UCSD-AML1 (cell line): ENCODE measurements around the gene BMP8A.
"Not testable (repeated sequence)": the region's sequence is repeated elsewhere in the genome, so short reads cannot be mapped to it uniquely, and the experiment has no call there.

ENCODE experiments used
- DNase-seq: peaks from one replicate; lab custom pipeline; 2025; ENCODE audit not compliant: unreplicated experiment; lab: John Stamatoyannopoulos, UW

The BMP8A gene

GRCh38 chr1:39481289-39481688, 10.1 kb upstream of the BMP8A start:
- no peak for DNase-seq

GRCh38 chr1:39483276-39483675, 8.2 kb upstream of the BMP8A start:
- no peak for DNase-seq

GRCh38 chr1:39484564-39484963, 6.9 kb upstream of the BMP8A start:
- DNase-seq = no peak

- DNase-seq = no peak
Observed at GRCh38 chr1:39485046-39485803, 6.2 kb upstream of the BMP8A start.

GRCh38 chr1:39488012-39488545, 3.4 kb upstream of the BMP8A start:
- no peak for DNase-seq

GRCh38 chr1:39488793-39489566, 2.5 kb upstream of the BMP8A start:
- no peak for DNase-seq

GRCh38 chr1:39489567-39490239, 1.7 kb upstream of the BMP8A start:
- no peak for DNase-seq

GRCh38 chr1:39490596-39491145, 765 bp upstream of the BMP8A start:
- DNase-seq = no peak

GRCh38 chr1:39492118-39493042, 944 bp downstream of the BMP8A start:
- not testable (repeated sequence) for DNase-seq

- not testable (repeated sequence) for DNase-seq
Observed at GRCh38 chr1:39493043-39493810, 1.8 kb downstream of the BMP8A start.

- DNase-seq = no peak
Observed at GRCh38 chr1:39494671-39495410, 3.4 kb downstream of the BMP8A start.

GRCh38 chr1:39496520-39496919, 5.1 kb downstream of the BMP8A start:
- not testable (repeated sequence) for DNase-seq

- no peak for DNase-seq
Observed at GRCh38 chr1:39497585-39497984, 6.1 kb downstream of the BMP8A start.

GRCh38 chr1:39498096-39498710, 6.8 kb downstream of the BMP8A start:
- not testable (repeated sequence) for DNase-seq

- not testable (repeated sequence) for DNase-seq
Observed at GRCh38 chr1:39498821-39499220, 7.4 kb downstream of the BMP8A start.

- DNase-seq = no peak
Observed at GRCh38 chr1:39499668-39500067, 8.2 kb downstream of the BMP8A start.

- no peak for DNase-seq
Observed at GRCh38 chr1:39500862-39501389, 9.5 kb downstream of the BMP8A start.

GRCh38 chr1:39501666-39502065, 10.2 kb downstream of the BMP8A start:
- DNase-seq = no peak
